ENCODE measurements around the gene GOSR1.
"Not testable (repeated sequence)": the region's sequence is repeated elsewhere in the genome, so short reads cannot be mapped to it uniquely, and the experiment has no call there.

Gene GOSR1

DNA sequence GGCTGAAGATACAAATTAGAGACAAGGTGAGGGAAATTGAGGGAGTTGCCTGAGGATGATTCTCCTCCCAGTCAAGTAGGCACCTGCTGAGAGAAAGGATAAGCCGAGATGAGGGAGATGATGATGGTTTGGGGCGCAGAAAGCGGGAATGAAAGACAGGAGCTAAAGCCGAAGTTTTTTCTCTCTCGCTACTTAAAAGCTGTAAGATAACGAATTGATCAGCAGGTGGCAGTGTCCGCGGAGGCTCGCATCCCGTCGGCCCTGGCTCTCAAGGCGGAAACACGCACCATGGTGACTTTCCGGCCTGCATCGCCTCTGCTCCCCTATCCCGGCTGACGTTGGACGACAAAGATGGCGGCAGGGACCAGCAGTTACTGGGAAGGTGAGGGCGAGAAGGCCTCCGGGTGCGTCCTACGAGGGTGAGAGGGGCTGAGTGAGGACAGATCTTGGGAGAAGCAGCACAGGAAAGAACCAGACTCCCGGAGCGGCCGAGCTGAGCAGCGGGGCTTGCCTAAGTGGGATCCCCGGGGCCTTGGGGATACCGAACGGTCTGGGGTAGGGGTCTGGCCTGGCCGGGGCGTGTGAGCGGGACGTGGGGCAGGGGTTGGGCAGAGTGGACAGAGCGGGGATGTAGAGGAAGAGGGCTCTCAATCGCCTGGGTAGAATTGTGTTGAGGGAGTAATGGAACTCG is at the start of gene GOSR1:
GOSR1 (plus strand) TSS at position 326 of the 691 bp plus-strand sequence; CDS start at position 352, 26 bp downstream.
- DNase-seq (ENCODE audit: low read depth, low spot score): peak; percentile 86

DNA sequence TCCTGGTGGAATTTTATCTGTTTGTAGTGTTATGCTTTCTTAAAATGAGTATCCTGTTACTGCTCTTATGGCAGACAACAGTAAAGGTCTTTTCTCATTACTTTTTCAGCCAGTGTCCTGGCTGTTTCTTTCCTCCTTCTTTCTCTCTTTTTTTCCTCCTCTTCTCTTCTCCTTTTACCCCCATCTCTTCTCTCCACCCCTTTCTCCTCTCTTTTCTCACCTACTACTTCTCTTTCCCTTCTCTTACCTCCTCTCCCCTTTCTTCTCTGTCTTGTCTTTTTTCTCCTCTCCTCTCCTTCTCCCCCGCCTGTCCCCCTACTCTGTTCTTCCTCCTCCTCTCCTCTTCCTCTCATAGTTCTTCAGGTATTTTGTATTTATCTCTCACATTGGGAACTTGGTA is 49.6 kb upstream of the GOSR1 start:
- no peak for DNase-seq (ENCODE audit: low read depth, low spot score)

DNA sequence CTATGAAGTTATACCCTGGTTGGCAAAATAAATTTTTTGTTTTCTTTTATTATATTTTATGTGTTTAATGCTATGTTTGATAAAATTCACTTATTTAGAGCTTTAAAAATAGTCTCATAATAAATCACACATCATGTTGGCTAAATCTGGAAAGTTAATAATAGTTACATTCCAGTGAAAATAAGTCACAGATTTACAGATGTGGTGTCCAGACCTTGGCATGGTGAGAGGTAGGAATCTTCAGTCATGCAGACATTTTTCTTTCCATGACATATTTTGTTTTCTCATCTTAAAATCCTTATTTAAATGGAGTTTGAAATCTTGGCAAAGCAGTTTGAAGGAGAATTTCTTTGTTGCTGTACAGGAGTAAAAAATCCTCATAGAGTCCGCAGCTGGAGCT is 48.1 kb upstream of the GOSR1 start:
- no peak for DNase-seq (ENCODE audit: low read depth, low spot score)

DNA sequence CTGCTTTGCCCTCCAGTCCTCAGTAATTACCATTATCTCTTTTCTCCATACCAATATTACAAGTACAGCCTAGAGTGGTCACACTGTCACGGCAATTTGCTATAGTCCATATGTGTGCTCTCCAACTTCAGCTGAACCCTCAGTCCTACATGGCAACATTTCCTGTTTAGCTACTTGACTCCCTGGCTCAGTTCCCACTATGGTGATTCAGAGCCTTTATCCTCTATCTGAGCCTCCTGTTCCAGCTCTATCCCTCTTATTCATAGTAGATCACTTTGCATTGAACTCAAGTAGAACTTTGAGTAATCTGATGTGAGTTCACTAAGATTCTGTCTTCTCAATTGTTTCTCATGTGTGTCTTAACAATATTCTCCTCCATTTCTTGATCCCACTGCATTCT is 43.7 kb upstream of the GOSR1 start:
- DNase-seq (ENCODE audit: low read depth, low spot score): peak; percentile 44

DNA sequence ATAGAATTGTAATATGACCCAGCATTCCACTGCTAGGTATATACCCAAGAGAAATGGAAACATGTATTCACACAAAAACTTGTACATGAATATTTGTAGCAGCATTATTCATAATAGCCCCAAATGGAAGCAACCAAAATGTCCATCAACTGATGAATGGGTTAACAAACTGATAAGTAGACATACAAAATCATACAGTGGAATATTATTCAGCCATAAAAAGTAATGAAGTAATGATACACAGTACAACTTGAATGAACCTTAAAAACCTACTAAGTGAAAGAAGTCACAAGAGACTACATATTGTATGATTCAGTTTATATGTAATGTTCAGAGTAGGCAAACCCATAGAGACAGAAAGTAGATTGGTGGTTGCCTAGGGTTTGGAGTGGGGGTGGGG is 40.5 kb upstream of the GOSR1 start:
- DNase-seq (ENCODE audit: low read depth, low spot score): no peak

DNA sequence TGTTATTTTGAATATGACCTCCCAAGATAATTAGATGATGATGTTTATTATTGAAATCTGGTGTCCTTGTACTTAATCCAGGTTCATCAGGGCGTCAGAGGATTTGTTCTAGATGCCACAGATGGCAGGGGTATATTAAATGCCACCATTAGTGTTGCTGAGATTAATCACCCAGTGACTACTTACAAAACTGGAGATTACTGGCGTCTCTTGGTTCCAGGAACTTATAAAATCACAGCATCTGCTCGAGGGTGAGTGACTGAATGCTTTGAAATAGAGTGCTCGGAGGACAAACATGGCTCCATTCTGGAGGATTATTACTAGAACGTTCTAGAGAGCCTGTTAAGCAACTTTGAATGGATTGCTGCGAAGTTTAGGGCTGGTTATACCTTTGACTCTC is 33.5 kb upstream of the GOSR1 start:
- DNase-seq (ENCODE audit: low read depth, low spot score): no peak

DNA sequence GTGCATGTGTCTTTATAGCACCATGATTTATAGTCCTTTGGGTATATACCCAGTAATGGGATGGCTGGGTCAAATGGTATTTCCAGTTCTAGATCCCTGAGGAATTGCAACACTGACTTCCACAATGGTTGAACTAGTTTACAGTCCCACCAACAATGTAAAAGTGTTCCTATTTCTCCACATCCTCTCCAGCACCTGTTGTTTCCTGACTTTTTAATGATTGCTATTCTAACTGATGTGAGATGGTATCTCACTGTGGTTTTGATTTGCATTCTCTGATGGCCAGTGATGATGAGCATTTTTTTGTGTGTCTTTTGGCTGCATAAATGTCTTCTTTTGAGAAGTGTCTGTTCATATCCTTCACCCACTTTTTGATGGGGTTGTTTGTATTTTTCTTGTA is 30.6 kb upstream of the GOSR1 start:
- DNase-seq (ENCODE audit: low read depth, low spot score): not testable (repeated sequence)

DNA sequence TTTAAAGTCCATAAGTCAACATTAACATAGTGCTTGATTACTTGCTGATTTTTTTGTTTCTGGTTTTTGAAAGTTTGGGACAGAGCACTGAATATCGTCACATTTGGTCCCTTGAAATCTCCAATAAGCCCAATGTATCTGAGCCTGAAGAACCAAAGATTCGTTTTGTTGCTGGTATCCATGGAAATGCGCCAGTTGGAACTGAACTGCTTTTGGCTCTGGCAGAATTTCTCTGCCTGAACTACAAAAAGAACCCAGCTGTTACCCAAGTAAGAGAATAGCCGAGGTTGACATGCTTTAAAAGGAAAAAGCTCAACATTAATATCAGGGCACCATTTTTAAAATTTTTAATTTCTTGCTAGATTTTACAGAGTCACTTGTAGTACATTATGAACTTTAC is 27.7 kb upstream of the GOSR1 start:
- no peak for DNase-seq (ENCODE audit: low read depth, low spot score)

DNA sequence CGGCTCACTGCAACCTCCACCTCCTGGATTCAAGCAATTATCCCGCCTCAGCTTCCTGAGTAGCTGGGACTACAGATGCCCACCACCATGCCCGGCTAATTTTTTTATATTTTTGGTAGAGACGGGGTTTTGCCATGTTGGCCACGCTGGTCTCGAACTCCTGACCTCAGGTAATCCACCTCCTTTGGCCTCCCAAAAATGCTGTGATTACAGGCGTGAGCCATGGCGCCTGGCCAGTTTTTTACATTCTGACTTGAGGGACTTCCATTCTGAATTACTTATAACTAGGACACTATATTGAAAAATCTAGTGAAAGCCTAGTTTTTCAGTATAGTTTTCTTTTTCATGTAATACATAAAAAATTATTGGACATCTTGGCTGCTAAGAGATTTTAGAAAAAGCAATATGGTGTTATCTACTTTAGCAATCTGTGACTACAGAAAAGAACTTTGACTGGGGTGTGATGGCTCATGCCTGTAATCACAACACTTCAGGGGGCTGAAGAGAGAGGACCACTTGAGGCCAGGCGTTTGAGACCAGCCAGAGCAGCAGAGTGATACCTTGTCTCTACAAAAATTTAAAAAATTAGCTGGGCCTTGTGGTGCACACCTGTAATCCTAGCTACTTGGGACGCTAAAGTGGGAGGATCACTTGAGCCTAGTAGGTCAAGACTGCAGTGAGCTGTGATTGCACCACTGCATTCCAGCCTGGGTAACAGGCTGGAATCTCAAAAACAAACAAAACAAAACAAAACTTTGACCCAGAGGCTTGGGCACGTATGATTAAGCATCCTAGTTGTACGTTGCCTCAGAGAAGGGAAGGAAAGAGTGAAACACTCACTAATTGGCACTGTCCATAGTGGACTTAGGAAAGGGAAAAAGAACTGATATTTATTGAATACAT is 26.8 kb upstream of the GOSR1 start:
- no peak for DNase-seq (ENCODE audit: low read depth, low spot score)

DNA sequence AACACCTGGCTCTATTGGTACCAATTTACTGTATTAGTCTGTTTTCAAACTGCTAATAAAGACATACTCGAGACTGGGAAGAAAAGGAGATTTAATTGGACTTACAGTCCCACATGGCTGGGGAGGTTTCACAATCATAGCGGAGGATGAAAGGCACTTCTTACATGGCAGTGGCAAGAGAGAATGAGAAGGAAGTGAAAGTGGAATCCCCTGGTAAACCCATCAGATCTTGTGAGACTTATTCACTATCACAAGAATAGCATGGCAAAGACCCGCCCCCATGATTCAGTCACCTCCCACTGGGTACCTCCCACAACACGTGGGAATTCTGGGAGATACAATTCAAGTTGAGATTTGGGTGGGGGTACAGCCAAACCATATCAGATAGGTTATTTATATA is 22.6 kb upstream of the GOSR1 start:
- no peak for DNase-seq (ENCODE audit: low read depth, low spot score)

DNA sequence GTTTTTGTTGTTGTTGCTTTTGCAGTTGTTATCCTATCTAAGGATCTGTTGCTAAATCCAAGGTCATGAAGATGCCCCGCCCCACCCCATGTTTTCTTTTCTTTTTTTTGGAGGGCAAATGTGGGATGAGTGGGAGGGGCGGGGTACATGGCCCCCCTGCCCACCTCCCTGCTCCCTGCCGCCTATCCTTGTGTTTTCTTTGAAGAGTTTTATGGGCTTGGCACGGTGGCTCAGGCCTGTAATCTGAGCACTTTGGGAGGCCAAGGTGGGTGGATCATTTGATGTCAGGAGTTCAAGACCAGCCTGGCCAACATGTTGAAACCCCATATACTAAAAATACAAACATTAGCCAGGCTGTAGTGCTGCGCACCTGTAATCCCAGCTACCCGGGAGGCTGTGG is 18.8 kb upstream of the GOSR1 start:
- no peak for DNase-seq (ENCODE audit: low read depth, low spot score)

DNA sequence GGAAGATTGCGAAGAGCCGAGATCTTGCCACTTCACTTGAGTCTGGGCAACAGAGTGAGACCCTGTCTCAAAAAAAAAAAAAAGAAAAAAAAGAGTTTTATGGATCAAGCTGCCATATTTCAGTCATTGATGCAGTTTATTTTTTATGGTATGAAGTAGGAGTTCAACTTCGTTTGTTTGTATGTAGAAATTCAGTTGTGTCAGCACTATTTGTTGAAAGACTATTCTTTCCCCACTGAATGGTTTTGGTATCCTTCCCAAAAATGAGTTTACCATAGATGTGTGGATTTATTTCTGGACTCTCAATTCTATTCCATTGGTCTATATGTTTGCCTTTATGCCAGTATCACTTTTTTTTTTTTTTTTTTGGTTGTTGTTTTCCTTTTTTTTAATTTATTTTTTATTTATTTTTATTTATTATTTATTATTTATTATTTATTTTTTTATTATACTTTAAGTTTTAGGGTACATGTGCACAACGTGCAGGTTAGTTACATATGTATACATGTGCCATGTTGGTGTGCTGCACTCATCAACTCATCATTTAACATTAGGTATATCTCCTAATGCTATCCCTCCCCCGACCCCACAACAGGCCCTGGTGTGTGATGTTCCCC is 18.3 kb upstream of the GOSR1 start:
- DNase-seq (ENCODE audit: low read depth, low spot score): not testable (repeated sequence)

DNA sequence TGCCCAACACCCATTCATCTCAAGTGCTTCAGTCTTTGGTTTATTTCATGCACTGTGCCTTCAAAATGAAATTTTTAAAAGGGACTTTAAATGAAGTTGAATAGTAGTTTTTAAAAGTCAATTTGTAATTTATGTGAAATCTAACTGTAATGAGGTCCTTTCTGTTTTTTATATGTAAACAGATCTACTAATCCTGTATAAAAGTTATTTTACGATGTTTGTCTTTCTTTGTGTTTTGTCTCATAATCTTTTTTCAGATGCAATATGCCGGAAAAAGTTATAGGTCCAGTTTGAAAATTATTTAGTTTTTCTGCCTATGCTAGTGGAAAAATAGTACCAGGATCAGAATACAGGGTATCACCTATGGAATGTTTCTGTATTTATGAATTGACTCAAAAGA is 8.7 kb upstream of the GOSR1 start:
- no peak for DNase-seq (ENCODE audit: low read depth, low spot score)

DNA sequence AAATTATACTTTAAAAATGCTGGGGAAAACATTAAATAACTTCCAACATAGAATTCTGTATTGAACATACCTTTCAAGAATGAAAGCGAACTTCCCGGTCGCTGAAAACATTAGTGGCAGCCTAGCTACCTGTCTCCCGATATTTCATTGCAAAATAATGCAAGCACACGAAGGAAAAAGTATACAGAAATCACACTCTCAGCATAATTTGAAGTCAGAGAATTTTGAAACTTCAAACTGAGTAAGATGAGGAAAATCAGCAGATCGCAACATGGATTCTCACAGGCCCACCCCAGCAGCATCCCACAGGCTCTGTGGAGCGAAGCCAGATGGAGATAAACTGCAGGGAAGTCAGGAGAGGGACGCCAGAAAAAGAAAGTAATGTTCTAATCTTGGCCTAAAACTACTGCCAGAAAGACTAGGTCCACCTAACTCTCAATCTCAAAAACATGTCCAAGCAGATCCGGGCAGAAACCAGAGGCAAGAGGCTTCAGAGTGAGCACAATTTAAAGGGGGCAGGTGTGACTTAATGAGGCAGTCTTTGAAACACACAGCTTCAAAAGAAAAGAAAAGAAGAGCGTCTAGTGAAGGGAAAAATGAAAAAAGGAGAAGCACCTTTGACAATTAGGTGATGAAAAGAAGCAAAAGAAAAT is 4.8 kb upstream of the GOSR1 start:
- DNase-seq (ENCODE audit: low read depth, low spot score): no peak

DNA sequence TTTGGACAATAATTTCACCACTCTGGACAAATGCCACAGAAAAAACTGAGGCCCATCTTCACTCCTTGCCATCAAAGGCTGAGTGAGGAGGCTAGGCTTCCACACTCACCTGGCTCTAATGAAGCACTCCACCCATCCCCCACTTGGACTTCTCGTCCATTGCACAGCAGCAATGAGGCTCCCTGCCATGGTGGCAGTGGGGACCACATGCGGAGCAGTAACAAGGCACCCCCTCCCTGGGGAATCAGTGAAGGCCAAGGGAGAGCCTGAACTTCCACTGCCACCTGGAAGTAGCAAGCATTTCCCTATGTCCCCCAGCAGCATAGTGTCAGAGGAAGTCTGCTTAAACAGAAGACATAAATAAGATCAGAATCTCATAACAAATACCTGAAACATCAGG is 2.0 kb upstream of the GOSR1 start:
- DNase-seq (ENCODE audit: low read depth, low spot score): no peak

DNA sequence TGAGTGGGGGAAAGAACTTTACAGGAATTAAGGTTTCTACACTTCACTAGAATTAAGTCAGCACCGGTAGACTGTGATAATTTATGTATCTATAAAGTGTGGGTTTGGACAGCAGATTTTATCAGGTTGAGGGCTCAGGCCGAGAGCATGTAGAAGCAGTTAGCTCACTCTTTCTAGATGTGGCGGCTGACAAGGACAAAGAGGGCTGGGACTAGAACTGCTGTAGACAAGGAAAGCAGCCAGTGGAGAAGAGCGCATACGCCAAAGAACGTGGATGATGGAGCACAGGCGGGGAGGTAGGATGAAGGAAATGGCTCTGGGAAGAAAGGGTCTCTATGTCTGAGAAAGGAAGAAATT is 504 bp upstream of the GOSR1 start:
- no peak for DNase-seq (ENCODE audit: low read depth, low spot score)

DNA sequence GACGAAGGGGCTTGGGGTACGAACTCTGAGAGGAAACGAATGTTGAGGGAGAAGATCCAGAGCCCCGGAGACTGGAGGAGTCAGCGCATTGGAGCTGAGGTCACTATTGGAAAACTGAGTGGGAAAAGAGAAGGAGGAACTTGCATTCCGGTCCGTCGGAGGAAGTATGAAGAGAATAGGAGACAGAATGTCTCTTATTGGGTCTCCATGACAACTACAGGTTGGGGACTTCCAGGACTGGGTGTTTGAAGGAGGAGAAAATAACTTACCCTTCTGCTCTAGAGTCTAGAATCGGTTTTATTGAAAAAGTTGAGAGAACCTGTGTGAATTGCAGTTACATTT is 537 bp downstream of the GOSR1 start:
- DNase-seq (ENCODE audit: low read depth, low spot score): no peak

DNA sequence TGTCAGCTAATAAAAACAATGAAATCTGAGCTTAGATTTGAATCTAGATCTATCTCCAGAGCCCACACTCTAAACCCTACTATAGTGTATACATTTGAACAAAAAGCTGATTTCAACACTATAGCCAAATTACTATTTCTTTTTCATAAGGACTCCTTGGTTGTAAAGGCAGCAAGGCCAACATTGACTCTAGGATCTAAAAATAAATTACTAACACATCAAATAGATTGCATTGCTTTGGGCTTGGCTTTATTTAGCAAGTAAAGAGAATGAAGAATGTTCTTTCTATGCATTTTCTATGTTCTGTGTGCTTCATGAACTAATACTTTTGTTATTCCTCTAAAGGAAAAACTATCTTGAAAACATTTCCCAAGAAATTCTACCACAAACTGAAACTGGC is 5.3 kb downstream of the GOSR1 start:
- no peak for DNase-seq (ENCODE audit: low read depth, low spot score)

DNA sequence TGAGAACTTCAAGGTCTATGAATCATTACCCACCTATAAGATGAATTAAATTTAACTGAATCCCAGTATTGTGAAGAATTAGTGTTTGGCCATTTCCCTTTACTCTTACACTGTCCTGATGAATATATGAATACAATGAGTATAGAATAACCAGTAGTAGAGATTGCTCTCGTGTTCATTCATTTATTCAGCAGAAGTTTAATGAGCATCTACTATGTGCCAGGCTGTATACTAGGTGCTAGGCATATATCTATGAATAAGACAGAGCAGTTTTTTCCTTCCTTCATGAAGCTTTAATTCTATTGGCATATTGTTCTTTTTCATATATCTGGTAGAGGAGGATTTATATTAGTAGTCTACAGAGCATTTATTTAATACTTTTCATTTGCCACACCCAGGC is 6.0 kb downstream of the GOSR1 start:
- DNase-seq (ENCODE audit: low read depth, low spot score): no peak

DNA sequence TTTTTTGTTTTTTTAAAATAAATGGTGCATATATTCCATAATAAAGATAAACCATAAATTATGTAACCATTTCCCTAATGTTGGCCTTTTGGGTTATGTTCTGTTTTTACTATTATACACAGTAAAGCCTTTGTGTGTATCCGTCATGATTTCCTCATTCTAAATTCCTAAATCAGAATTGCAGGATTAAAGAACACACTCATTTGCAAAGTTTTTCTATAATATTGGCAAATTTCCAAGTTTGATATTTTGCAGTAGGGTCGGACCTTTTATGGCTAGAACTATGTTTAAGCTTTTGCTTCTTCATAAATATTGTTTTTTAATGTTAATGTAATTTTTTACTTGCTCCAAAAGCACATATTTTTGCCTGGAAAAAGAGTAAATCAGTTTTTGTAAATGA is 16.6 kb downstream of the GOSR1 start:
- no peak for DNase-seq (ENCODE audit: low read depth, low spot score)

DNA sequence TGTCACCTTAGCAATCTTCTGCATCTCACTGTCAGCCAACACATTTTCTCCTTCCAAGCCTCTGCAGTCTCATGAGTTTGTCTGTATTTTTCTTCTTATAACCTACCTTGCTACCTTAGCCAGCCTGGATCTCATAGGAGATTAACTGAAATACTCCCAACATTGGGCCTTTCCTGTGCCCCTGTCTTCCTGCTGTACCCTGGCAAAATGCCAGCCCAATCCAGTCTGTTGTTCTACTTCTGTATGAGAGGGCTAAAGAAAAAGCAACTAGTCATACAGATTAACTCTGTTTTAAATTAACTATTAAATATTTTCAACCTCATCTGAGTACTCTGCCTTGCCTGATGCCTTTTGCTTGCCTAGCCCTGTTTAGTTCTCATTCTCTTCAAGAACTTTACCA is 18.4 kb downstream of the GOSR1 start:
- DNase-seq (ENCODE audit: low read depth, low spot score): no peak

DNA sequence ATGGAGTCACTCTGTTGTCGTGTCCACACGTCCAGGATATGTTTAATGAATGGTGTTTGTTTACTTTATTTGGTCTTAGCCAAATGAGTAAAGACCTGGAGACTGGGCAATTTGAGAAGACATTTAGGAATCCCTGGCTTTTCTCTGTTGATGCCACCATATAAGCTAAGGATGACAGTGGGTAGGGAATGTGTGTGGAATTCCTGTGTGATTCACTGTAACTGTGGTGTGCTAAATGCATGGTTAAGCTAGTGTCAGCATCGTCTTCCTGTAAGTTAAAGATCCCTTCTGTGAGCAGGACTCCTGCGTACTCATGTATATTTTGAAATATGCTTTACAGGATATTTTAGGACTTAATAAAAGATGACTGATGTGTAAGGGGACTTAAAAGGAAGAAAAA is 26.4 kb downstream of the GOSR1 start:
- DNase-seq (ENCODE audit: low read depth, low spot score): no peak
